Measurements from ENCODE around the gene TMEM242. TPM values are rescaled to one million over a fixed set of nuclear protein-coding genes. Genes with fewer than 3 reads are reported as not detected.

The TMEM242 gene
- total RNA-seq, 1 experiment from 2014 or later = 9.6 TPM

- no peak for DNase-seq (ENCODE audit: low read depth)
Measured at GRCh38 chr6:157253699-157254098, 69.6 kb downstream of the TMEM242 start.

GRCh38 chr6:157253017-157253416 lies 70.3 kb downstream of the TMEM242 start:
- DNase-seq (ENCODE audit: low read depth) = no peak

GRCh38 chr6:157251586-157252247 lies 71.6 kb downstream of the TMEM242 start:
- DNase-seq (ENCODE audit: low read depth) = no peak

GRCh38 chr6:157249826-157250225 lies 73.5 kb downstream of the TMEM242 start:
- DNase-seq (ENCODE audit: low read depth) = no peak

- DNase-seq (ENCODE audit: low read depth) = no peak
Measured at GRCh38 chr6:157248264-157248663, 75.1 kb downstream of the TMEM242 start.

GRCh38 chr6:157246771-157247484 lies 76.4 kb downstream of the TMEM242 start:
- no peak for DNase-seq (ENCODE audit: low read depth)

GRCh38 chr6:157246048-157246630 lies 77.2 kb downstream of the TMEM242 start:
- no peak for DNase-seq (ENCODE audit: low read depth)

- DNase-seq (ENCODE audit: low read depth) = no peak
Measured at GRCh38 chr6:157245436-157245835, 77.9 kb downstream of the TMEM242 start.

GRCh38 chr6:157244780-157245179 lies 78.5 kb downstream of the TMEM242 start:
- DNase-seq (ENCODE audit: low read depth) = no peak

- no peak for DNase-seq (ENCODE audit: low read depth)
Measured at GRCh38 chr6:157244175-157244574, 79.1 kb downstream of the TMEM242 start.

GRCh38 chr6:157242791-157243190 lies 80.5 kb downstream of the TMEM242 start:
- DNase-seq (ENCODE audit: low read depth) = no peak

- no peak for DNase-seq (ENCODE audit: low read depth)
Measured at GRCh38 chr6:157240960-157241311, 82.4 kb downstream of the TMEM242 start.

GRCh38 chr6:157240059-157240959 lies 83.0 kb downstream of the TMEM242 start:
- peak; percentile 32 for DNase-seq (ENCODE audit: low read depth)

- no peak for DNase-seq (ENCODE audit: low read depth)
Measured at GRCh38 chr6:157239671-157240058, 83.7 kb downstream of the TMEM242 start.

Other genes starting within 250 kb of the TMEM242 start
- gene ZDHHC14, start 57.7 kb upstream of the TMEM242 start, total RNA-seq (2014; rRNA removed; shearing (Covaris generic)) = 6.9 and 8.1 TPM in 2 replicates

All from HT1080 (cell line).